Thyroid gland (tissue), 4 donors: ENCODE data around the gene TSPAN33. TPM values are rescaled to one million over a fixed set of nuclear protein-coding genes. Genes with fewer than 3 reads are reported as not detected.

ENCODE experiments used
- DNase-seq, 2 donors: peaks; one replicate each; pipeline ENCODE4 v3.0.0-alpha.2; 2019
- H3K27ac ChIP-seq, 3 donors: fragments of 200-600 bp; sonication (generic); 1 replicate in 2 of 3; 2 replicates in 1 of 3; pipeline ENCODE4 v1.5.1; 2016 to 2019; ENCODE audit warnings: mild to moderate bottlenecking in 1 of 3, moderate library complexity in 1 of 3
- H3K27me3 ChIP-seq: fragments of 200-600 bp; sonication (generic); one replicate; pipeline ENCODE4 v1.5.1; 2019
- H3K36me3 ChIP-seq, 2 donors: fragments of 200-600 bp; sonication (generic); one replicate each; pipeline ENCODE4 v1.5.1; 2016 to 2019
- H3K4me1 ChIP-seq, 2 donors: fragments of 200-600 bp; sonication (generic); one replicate each; pipeline ENCODE4 v1.5.1; 2017 to 2019
- H3K4me3 ChIP-seq, 3 donors: fragments of 200-600 bp; sonication (generic); replicated peaks in 1 of 3; 1 replicate in 2 of 3; 2 replicates in 1 of 3; pipeline ENCODE4 v1.5.1; 2016; ENCODE audit warnings: mild to moderate bottlenecking in 1 of 3
- H3K9me3 ChIP-seq: fragments of 200-600 bp; sonication (generic); one replicate; pipeline ENCODE4 v1.5.1; 2017
- POLR2A ChIP-seq, 2 donors: fragments of 450-650 bp; IDR thresholded peaks; one replicate each; pipeline ENCODE4 v1.6.1; 2017; ENCODE audit warnings: antibody characterized with exemption in 2 of 2, mild to moderate bottlenecking in 2 of 2, moderate library complexity in 1 of 2
- WGBS, 2 donors: methylation state at CpG; one replicate each; pipeline ENCODE4 v1.1.5; 2017; 5-methylcytosine and 5-hydroxymethylcytosine counted together
- intact Hi-C: fragments of 100-400 bp; cut with DNase I; formaldehyde crosslinking; loops from one replicate; pipeline ENCODE4 v1.15.1; 2023
- total RNA-seq, 4 donors: library from RNA; depleted of rRNA; stranded (reverse); fragments of >200 nt; gene quantifications; one replicate each; pipeline ENCODE4 v1.2.3, GENCODE V29; 2016
- TF ChIP-seq, protein P1 (sequence below), 6 experiments: fragments of 200-600 bp in 3 of 6; fragments of 450-650 bp in 3 of 6; sonication (generic) in 3 of 6; IDR thresholded peaks; one replicate each; pipeline ENCODE4 v1.5.1; 2016 to 2019; ENCODE audit warnings: antibody characterized with exemption in 6 of 6, mild to moderate bottlenecking in 2 of 6, inconsistent platforms in 1 of 6, moderate library complexity in 1 of 6

Gene TSPAN33, protein sequence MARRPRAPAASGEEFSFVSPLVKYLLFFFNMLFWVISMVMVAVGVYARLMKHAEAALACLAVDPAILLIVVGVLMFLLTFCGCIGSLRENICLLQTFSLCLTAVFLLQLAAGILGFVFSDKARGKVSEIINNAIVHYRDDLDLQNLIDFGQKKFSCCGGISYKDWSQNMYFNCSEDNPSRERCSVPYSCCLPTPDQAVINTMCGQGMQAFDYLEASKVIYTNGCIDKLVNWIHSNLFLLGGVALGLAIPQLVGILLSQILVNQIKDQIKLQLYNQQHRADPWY
- 10 to 100 TPM in 2 of 4 donors, 1 to 10 TPM in 2; 5.0 to 20.4 (median 10.4) TPM for total RNA-seq

- Histone ChIP-seq H3K27me3 (no peaks in the 10 kb centered on the region), H3K4me3 (peak within 1 kb of the TSS; percentile 23 to 65 (median 37)), H3K27ac (no peak within 1 kb of the TSS), H3K9me3 (no peaks in the 10 kb centered on the region), H3K4me1 (peaks cover 0 to 7% of the 10 kb centered on the region in 2 donors), H3K36me3 (no peaks in the 10 kb centered on the region)
- DNase-seq, result peak; percentile 84
- TF ChIP-seq POLR2A (IDR thresholded peaks at IDR 0.05), result peak in 1 of 2 donors; percentile 51
- TF ChIP-seq, protein P1, sequence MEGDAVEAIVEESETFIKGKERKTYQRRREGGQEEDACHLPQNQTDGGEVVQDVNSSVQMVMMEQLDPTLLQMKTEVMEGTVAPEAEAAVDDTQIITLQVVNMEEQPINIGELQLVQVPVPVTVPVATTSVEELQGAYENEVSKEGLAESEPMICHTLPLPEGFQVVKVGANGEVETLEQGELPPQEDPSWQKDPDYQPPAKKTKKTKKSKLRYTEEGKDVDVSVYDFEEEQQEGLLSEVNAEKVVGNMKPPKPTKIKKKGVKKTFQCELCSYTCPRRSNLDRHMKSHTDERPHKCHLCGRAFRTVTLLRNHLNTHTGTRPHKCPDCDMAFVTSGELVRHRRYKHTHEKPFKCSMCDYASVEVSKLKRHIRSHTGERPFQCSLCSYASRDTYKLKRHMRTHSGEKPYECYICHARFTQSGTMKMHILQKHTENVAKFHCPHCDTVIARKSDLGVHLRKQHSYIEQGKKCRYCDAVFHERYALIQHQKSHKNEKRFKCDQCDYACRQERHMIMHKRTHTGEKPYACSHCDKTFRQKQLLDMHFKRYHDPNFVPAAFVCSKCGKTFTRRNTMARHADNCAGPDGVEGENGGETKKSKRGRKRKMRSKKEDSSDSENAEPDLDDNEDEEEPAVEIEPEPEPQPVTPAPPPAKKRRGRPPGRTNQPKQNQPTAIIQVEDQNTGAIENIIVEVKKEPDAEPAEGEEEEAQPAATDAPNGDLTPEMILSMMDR (IDR thresholded peaks at IDR 0.05), result no peak
- intact Hi-C loops, result no loop called here
- 2 to 4% methylated on average over 12 to 24 of the region's 43 CpGs for WGBS, 2 donors
Measured at GRCh38 chr7:129144095-129144833, at the start of gene TSPAN33. TSPAN33 (plus strand) TSS chr7:129144707; CDS start chr7:129144981, 274 bp downstream.

- no peak for DNase-seq
- no peak for TF ChIP-seq POLR2A (IDR thresholded peaks at IDR 0.05)
- TF ChIP-seq, protein P1 (IDR thresholded peaks at IDR 0.05), result no peak
- WGBS, 2 donors, result 66 to 77% methylated on average over 6 of the region's 6 CpGs
- Histone ChIP-seq H3K27ac (no peak overlapping the region), H3K27me3 (no peaks in the 10 kb centered on the region), H3K9me3 (no peaks in the 10 kb centered on the region), H3K36me3 (no peaks in the 10 kb centered on the region), H3K4me1 (peaks cover 10 to 15% of the 10 kb centered on the region in 2 donors), H3K4me3 (no peak overlapping the region)
- intact Hi-C loops, result no loop called here
Measured at GRCh38 chr7:129095258-129095657, 49.2 kb upstream of the TSPAN33 start.

DNA sequence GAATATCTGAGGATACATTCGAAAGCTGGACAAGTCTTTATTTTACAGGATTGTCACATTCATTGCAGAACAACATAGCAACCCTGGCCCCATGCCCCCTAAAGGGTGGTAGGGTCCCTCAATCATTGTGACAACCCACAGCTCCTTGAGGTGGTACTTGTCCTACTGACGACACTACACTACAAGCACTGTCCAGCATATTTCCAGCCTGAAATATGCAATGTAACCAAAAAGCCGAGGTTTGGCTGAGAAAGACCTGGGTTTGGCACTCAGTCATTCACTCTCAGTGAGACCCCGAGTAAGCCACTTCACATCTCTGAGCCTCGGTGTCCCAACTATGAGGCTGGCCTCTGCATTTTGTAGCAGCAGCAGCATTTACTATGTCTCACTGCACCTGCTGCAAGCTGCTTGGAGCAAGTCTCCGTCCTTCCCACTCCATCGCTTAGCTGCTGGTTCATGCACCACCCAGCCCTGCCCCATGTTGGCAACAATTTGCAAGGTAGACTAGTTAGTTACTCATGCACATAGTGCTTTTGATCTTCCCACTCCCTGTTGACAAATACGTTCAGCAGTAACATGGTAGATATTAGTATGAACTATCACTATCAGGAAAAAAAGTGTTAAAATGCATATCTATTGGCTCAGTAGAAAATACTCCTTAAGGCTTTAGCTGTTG is 46.0 kb upstream of the TSPAN33 start:
- H3K27ac ChIP-seq, result no peak overlapping the region
- no peaks in the 10 kb centered on the region for H3K27me3 ChIP-seq
- peaks cover 13 to 22% of the 10 kb centered on the region in 2 donors for H3K4me1 ChIP-seq
- WGBS, 2 donors, result 19 to 56% methylated on average over 5 to 8 of the region's 8 CpGs
- H3K36me3 ChIP-seq, result no peaks in the 10 kb centered on the region
- no peak for TF ChIP-seq POLR2A (IDR thresholded peaks at IDR 0.05)
- TF ChIP-seq, protein P1 (IDR thresholded peaks at IDR 0.05), result no peak
- intact Hi-C loops, result no loop called here
- H3K9me3 ChIP-seq, result no peaks in the 10 kb centered on the region
- peak in 1 of 2 donors; percentile 19 for DNase-seq
- H3K4me3 ChIP-seq, result no peak overlapping the region

DNA sequence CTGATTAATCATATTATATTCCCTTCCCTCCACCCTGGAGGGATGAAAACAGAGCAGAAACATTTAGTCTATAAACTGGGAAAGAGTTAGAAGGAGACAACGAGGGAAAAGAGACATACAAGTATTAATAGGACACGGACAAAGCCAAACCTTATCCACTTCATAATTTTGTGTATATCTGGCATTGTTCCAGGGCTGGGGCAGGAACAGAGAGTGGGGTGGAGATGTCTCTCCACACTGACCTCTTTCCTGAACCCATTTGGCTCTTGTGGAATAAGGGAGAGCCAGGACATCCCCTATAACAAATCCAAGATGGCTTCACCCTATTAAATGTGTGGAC is 43.7 kb upstream of the TSPAN33 start:
- TF ChIP-seq, protein P1 (IDR thresholded peaks at IDR 0.05), result no peak
- no peak for TF ChIP-seq POLR2A (IDR thresholded peaks at IDR 0.05)
- no peaks in the 10 kb centered on the region for H3K27me3 ChIP-seq

More for the DNA sequence above, 43.7 kb upstream of the TSPAN33 start:
- Histone ChIP-seq H3K4me3 (no peak overlapping the region), H3K4me1 (peaks cover 13 to 22% of the 10 kb centered on the region in 2 donors), H3K36me3 (no peaks in the 10 kb centered on the region), H3K9me3 (no peaks in the 10 kb centered on the region), H3K27ac (no peak overlapping the region)
- DNase-seq, result no peak
- 70 to 73% methylated on average over 2 of the region's 2 CpGs for WGBS, 2 donors
- intact Hi-C loops, result no loop called here
